Stromal cell of bone marrow (primary cell): ENCODE data around the gene TRIM8.

ENCODE experiments used
- DNase-seq: peaks from one replicate; pipeline ENCODE4 v3.0.0-alpha.2; 2012; ENCODE audit warnings: low read depth

The TRIM8 gene

GRCh38 chr10:102644066-102644645 is at the start of gene TRIM8:
TSS of gene TRIM8 (plus strand) at chr10:102644479. CDS start at chr10:102644618, 139 bp downstream.
- no peak for DNase-seq

DNA sequence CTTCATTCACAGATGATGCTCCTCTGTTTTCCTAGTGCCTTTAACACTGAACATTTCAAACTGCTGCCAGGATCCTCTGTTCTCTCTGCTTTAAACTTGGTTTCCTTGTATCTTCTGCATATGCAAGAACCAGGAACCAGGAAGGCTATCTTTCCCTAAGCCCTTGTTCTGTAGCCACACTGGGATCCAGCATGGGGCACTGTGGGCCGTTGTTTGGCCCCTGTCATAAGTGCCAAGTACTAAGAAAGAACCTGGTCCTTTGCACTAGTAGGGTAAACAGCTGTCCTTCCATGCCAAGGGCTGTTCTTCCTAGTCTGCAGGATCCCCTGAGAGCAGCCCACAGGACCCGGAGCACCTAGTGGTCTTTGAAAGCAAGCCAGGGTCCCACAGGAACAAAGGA is 49.0 kb upstream of the TRIM8 start:
- no peak for DNase-seq

DNA sequence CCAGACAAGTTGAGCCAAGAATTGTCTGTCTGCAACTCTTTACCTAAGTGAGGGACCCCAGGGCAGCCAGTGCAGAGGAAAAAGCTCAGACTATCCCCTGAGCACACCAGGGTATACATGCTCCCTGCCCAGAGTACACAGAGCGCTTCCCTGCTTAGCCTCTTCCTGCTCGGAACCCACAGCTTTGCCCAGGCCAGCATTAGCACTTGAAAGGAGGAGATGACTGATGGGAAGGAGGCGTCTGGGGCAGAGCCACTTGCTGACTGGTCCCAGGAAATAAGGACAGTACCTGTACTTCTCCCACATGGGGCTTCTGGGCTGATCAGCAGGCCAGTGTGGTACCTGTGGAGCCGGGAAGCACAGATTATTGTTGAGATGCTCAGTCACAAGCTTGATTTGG is 48.4 kb upstream of the TRIM8 start:
- DNase-seq = no peak

DNA sequence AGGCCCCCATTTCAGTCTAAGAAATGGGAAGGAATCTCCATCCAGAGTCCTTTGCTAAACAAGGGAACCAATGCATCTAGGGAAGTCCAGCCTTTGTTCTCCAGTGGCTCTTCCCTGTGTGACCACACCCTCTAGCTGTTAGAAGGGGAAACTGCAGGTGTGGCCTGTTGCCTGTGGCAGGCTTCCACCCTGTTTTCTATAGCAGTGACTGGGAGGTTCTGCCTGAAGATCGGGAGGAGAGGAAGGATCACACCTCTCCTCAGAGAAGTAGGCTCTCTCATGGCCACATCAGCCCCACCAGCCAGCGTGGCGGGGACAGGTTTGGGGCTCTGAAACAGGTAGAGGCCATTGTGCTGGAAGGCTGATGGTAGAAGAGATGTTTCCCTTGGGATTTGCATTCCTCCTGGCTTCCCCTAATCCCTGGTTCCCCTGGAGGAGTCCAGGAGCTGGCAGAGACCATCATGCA is 47.7 kb upstream of the TRIM8 start:
- DNase-seq = no peak

- no peak for DNase-seq
Observed at GRCh38 chr10:102597131-102597991, 46.9 kb upstream of the TRIM8 start.

DNA sequence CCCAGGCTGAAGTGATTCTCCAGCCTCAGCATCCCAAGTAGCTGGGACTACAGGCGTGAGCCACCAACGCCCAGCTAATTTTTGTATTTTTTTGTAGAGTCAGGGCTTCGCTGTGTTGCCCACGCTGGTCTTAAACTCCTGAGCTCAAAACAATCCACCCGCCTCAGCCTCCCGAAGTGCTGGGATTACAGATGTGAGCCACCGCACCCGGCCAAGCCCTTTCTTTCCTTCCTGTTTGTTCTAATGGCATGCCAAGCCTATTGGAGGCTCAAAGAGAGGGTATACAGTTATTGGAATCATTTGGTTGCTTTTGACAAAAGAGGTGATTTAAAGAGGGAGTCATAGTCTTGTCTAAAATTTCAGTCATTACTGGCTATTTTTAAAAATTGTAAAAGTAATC is 46.0 kb upstream of the TRIM8 start:
- no peak for DNase-seq

- DNase-seq = no peak
Observed at GRCh38 chr10:102599565-102600327, 44.5 kb upstream of the TRIM8 start.

GRCh38 chr10:102600816-102601215 is 43.5 kb upstream of the TRIM8 start:
- DNase-seq = no peak

DNA sequence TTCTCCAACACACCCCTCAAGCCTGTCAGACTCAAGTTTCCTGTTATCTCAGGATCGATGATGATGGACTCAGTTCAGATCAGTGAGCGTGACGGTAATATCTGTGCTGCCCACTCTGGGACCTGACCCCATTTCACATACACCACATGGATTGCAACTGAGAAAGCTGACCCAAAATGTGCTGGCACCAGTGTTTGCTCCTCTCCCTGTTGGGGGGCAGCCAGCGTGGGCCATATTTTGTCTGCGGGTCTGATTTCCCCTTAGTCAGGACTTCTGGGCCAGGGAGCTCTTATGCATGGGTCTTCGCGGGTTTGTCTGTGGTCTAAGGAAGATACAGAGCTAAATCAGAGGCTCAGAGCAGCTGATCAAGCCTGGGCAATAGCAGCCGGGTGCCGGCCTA is 42.6 kb upstream of the TRIM8 start:
- no peak for DNase-seq

- peak; percentile 70 for DNase-seq
Observed at GRCh38 chr10:102602272-102603045, 41.8 kb upstream of the TRIM8 start.

- no peak for DNase-seq
Observed at GRCh38 chr10:102603946-102604345, 40.3 kb upstream of the TRIM8 start.

GRCh38 chr10:102604439-102604841 is 39.8 kb upstream of the TRIM8 start:
- DNase-seq = no peak

- DNase-seq = no peak
Observed at GRCh38 chr10:102605712-102606111, 38.6 kb upstream of the TRIM8 start.

DNA sequence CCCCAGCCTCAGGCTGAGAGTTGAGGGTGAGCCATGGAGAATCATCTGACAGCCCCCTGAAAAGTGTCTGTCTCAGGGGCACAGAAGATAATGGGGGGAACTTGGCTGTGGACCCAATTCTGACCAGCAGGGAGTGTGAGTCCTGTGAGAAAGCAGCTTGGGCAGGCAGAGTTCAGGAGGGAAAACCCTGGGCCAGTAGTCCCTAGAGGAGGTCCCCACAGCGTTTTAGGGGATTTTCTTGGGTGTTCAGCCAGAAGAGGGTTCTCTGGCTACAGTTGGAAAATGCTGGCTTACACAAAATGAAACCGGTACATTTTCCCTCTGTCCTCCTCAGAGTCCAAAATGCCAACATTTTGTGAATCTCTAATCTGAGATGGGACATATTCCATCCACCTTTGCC is 35.8 kb upstream of the TRIM8 start:
- DNase-seq = no peak

DNA sequence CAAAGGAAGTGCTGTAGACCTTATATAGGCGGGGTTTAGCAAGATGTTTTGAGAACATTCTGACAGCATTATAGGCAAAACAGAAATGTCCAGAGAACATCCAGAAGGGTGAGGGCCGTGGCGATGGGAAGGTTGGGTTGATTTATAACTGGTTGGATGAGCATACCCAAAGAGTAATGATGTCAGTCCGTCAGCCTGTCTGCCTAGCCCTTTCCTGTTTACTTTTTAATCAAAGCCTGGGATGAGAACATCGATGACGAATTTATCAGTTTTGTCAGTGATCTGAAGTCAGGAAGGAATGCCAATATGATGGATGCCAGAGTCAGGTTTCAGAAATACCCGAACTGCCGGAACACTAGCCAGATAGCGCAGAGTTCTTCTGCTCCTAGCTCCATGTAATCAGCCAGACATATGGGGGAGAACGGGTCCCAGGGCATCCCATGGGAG is 33.8 kb upstream of the TRIM8 start:
- DNase-seq = no peak

GRCh38 chr10:102611514-102612087 is 32.7 kb upstream of the TRIM8 start:
- DNase-seq = no peak

DNA sequence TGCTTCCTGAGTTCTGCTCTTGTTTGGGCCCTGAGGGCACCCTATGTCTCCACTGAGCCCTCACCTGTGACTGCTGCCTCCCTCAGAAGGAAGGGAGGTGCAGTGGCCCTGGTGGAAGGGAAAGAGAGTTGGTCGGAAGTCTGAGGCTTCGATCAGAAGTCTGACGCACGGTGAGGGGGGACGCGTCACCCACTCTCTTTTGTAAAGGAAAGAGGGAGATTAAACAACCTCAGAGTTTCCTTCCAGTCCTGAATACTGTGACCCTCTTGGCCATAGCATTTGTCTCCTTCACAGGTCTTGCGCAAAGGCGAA is 31.4 kb upstream of the TRIM8 start:
- DNase-seq = no peak

DNA sequence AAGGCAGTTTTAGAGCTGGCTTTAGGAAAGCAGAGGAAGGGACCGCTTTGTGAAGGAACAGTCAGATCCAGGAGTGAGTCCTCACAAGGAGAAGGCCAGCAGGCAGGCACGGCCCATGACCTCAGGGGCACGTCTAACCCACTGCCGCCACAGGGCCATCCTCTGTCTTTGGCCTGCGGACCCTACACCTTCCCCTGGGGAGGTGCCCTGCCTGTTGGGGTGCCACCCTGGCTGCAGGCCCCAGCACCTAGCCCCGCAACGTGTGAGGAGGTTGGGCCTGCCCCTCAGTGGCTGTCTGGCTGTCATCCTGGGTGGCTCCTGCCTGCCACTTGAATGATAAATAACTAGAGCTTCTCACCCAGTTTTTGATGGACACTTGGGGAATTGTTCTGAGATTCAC is 31.0 kb upstream of the TRIM8 start:
- DNase-seq = no peak

GRCh38 chr10:102613785-102614184 is 30.5 kb upstream of the TRIM8 start:
- no peak for DNase-seq

- no peak for DNase-seq
Observed at GRCh38 chr10:102614888-102615287, 29.4 kb upstream of the TRIM8 start.

DNA sequence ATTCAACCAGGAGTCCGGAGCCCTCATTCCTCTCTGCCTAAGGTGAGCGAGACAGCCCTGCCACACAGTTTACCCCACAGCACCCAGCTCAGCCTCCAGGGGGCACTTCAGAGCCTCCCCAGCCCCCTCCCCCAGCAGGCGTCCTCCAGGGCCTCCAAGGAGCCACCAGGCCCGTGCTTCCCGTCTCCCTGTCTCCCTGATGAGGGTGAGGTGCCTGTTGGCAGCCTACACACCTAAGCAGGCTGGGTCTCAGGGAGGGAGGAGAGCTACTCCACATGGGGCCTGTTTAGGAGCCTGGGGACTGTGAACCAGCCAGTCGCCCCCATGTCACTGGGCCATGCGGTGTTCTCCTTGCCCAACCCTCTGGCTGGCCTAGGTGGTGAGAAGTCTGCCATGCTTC is 28.9 kb upstream of the TRIM8 start:
- no peak for DNase-seq
